Measurements from ENCODE around the gene MEG3. TPM values are rescaled to one million over a fixed set of nuclear protein-coding genes. Genes with fewer than 3 reads are reported as not detected.

The MEG3 gene
- total and polyA plus RNA-seq, 2 of the 4 experiments (the other 2 are of a cell fraction), result 31.5 to 556 TPM

DNA sequence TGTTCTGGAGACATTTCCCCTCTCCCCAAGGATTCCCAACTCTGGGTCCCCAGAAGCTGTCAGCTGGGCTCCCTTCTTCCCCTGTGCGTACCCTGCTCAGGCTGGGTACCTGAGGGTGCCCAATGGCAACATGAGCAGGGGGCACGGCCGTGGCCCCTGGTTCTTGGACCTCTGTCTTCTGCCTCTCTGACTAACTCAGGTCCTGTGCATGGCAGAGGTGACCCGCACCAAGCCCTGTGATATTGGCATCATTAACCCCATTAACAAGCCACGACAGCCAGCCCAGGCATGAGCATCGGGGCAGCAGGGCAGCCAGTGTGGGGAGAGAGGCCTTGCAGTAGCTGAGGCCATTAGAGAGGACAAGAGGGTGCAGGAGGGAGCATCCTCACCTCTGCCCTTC, 49.2 kb downstream of the MEG3 start:
- Histone ChIP-seq H2AK5ac (ENCODE audit: low read depth, low read length) (no peak overlapping the region), H4K20me1 (ENCODE audit: insufficient read depth, low read length) (peaks cover 90% of the 10 kb centered on the region), H3K79me1 (ENCODE audit: low read depth in 1 of 2, low read length in 2 of 2) (peaks cover 17 to 62% of the 10 kb centered on the region in 2 experiments; a peak in 3 of 4 replicates), H3K14ac (replicated peaks; ENCODE audit: low read depth, low read length) (no peak overlapping the region), H2AFZ (replicated peaks; ENCODE audit: low read length, poor library complexity) (no peak overlapping the region), H4K8ac (ENCODE audit: low read depth in 2 of 2, low read length in 2 of 2) (no peak overlapping the region), H3K23ac (ENCODE audit: low read depth, low read length) (no peak overlapping the region), H4K91ac (ENCODE audit: insufficient read depth, low read depth, low read length) (no peak overlapping the region), H2AK9ac (replicated peaks; ENCODE audit: low read depth, low read length, poor library complexity) (no peak overlapping the region), H3K56ac (ENCODE audit: extremely low read depth, insufficient read depth, low read length) (no peak overlapping the region), H4K5ac (ENCODE audit: low read depth, low read length) (no peak overlapping the region), H3K27me3 (ENCODE audit: control insufficient read depth, insufficient read depth, low read length) (no peaks in the 10 kb centered on the region), H3K4me2 (ENCODE audit: low read depth, low read length) (no peak overlapping the region), H2BK15ac (ENCODE audit: low read depth, low read length) (no peak overlapping the region), H3K18ac (ENCODE audit: low read depth, low read length) (no peak overlapping the region), H3K27ac (ENCODE audit: insufficient read depth, low read length) (no peak overlapping the region), H2BK5ac (ENCODE audit: low read depth, low read length, poor library complexity, severe bottlenecking) (no peak overlapping the region), H3K9me3 (ENCODE audit: control insufficient read depth, insufficient read depth, low read length) (no peaks in the 10 kb centered on the region), H3K4me1 (ENCODE audit: control insufficient read depth, insufficient read depth, low read length) (no peaks in the 10 kb centered on the region), H2BK20ac (ENCODE audit: low read depth, low read length) (no peak overlapping the region), H3K4me3 (ENCODE audit: insufficient read depth, low read depth, low read length) (no peak overlapping the region), H3K36me3 (ENCODE audit: control insufficient read depth, insufficient read depth, low read length) (peaks cover 48% of the 10 kb centered on the region), H3K9ac (ENCODE audit: low read depth, low read length) (no peak overlapping the region), H2BK120ac (ENCODE audit: low read depth, low read length) (no peak overlapping the region), H3K9me1 (ENCODE audit: insufficient read depth, low read length) (peaks cover 14% of the 10 kb centered on the region; the same call in 1 of the 2 replicates), H3K4ac (ENCODE audit: low read depth, low read length) (no peak overlapping the region)
- intact Hi-C loops (cut with micrococcal nuclease) (no loop called here), in situ Hi-C loops (cut with MboI; ENCODE audit: low sequenced_read_pairs) (no loop called here), dilution Hi-C loops (cut with HindIII; ENCODE audit: low sequenced_read_pairs, unreplicated experiment) (no loop called here)
- ChIA-PET CTCF (no interaction called here), POLR2A (ENCODE audit: unreplicated experiment) (no interaction called here)
- no CpG with 5 or more reads among the region's 6 CpGs for WGBS, 2 experiments (ENCODE audit: extremely low coverage in 2 of 2, insufficient read length in 1 of 2)
- no TSS peak for BruUV-seq (replicated peaks)
- ATAC-seq (ENCODE audit: low read depth) (no peak), DNase-seq (no peak)
- no peak for TF ChIP-seq MAZ (IDR thresholded peaks at IDR 0.05; ENCODE audit: borderline replicate concordance, low read depth, low read length)
- TF ChIP-seq RFX5 (IDR thresholded peaks at IDR 0.05; ENCODE audit: low read depth, low read length), result no peak
- TF ChIP-seq RCOR1 (IDR thresholded peaks at IDR 0.05; ENCODE audit: insufficient replicate concordance, low read length), result no peak
- no peak for TF ChIP-seq MAFK (IDR thresholded peaks at IDR 0.05; ENCODE audit: low read depth, low read length)
- TF ChIP-seq, protein P1, sequence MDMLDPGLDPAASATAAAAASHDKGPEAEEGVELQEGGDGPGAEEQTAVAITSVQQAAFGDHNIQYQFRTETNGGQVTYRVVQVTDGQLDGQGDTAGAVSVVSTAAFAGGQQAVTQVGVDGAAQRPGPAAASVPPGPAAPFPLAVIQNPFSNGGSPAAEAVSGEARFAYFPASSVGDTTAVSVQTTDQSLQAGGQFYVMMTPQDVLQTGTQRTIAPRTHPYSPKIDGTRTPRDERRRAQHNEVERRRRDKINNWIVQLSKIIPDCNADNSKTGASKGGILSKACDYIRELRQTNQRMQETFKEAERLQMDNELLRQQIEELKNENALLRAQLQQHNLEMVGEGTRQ (IDR thresholded peaks at IDR 0.05; ENCODE audit: low read depth, low read length), result no peak
- no peak for TF ChIP-seq CEBPB (IDR thresholded peaks at IDR 0.05; ENCODE audit: low read depth, low read length)
- TF ChIP-seq, protein P2, sequence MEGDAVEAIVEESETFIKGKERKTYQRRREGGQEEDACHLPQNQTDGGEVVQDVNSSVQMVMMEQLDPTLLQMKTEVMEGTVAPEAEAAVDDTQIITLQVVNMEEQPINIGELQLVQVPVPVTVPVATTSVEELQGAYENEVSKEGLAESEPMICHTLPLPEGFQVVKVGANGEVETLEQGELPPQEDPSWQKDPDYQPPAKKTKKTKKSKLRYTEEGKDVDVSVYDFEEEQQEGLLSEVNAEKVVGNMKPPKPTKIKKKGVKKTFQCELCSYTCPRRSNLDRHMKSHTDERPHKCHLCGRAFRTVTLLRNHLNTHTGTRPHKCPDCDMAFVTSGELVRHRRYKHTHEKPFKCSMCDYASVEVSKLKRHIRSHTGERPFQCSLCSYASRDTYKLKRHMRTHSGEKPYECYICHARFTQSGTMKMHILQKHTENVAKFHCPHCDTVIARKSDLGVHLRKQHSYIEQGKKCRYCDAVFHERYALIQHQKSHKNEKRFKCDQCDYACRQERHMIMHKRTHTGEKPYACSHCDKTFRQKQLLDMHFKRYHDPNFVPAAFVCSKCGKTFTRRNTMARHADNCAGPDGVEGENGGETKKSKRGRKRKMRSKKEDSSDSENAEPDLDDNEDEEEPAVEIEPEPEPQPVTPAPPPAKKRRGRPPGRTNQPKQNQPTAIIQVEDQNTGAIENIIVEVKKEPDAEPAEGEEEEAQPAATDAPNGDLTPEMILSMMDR (conservative IDR thresholded peaks at IDR 0.05; ENCODE audit: low read depth, low read length), result no peak
